Measurements from ENCODE around the gene PXDN. TPM values are rescaled to one million over a fixed set of nuclear protein-coding genes. Genes with fewer than 3 reads are reported as not detected.

The PXDN gene
- total RNA-seq, 4 donors from 2014 or later: 101 to 169 (median 134) TPM

DNA sequence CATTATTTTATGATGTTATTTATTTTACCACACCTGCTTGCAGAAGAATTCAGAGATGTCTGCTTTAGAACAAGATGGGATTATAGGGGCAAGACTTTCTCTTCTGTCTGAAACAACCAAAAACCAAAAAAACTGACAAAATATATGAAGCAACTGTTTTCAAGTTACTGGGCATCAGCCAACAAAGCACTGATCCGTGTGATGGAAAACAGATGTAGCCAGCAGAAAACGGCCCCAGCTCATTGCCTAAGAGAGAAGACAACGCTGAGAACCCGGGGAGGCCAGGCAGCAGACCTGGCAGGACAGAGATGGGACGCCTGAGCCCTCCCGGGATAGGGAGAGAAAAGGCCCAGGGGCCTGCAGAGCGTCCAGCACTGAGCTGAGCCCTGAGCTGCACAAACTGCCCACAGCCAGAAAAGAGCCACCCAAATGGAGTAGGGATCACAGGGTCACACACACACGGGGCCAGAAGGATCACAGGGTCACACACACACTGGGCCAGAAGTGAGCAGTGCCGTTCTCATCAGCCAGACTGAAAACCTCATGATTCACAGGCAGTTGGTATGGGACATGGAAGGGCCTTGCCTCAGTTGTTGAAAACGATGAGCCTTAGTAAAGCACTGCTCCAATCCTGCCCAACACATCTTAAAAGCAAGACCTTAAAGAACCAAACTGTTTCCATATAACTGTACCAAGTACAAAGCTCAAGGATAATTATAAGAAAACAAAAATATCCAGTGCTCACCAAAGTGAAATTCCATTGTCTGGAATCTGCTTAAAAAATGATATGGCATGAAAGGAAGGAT is 12.1 kb downstream of the PXDN start:
- TF ChIP-seq, protein P1, sequence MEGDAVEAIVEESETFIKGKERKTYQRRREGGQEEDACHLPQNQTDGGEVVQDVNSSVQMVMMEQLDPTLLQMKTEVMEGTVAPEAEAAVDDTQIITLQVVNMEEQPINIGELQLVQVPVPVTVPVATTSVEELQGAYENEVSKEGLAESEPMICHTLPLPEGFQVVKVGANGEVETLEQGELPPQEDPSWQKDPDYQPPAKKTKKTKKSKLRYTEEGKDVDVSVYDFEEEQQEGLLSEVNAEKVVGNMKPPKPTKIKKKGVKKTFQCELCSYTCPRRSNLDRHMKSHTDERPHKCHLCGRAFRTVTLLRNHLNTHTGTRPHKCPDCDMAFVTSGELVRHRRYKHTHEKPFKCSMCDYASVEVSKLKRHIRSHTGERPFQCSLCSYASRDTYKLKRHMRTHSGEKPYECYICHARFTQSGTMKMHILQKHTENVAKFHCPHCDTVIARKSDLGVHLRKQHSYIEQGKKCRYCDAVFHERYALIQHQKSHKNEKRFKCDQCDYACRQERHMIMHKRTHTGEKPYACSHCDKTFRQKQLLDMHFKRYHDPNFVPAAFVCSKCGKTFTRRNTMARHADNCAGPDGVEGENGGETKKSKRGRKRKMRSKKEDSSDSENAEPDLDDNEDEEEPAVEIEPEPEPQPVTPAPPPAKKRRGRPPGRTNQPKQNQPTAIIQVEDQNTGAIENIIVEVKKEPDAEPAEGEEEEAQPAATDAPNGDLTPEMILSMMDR (IDR thresholded peaks at IDR 0.05; ENCODE audit: low read depth): no peak

DNA sequence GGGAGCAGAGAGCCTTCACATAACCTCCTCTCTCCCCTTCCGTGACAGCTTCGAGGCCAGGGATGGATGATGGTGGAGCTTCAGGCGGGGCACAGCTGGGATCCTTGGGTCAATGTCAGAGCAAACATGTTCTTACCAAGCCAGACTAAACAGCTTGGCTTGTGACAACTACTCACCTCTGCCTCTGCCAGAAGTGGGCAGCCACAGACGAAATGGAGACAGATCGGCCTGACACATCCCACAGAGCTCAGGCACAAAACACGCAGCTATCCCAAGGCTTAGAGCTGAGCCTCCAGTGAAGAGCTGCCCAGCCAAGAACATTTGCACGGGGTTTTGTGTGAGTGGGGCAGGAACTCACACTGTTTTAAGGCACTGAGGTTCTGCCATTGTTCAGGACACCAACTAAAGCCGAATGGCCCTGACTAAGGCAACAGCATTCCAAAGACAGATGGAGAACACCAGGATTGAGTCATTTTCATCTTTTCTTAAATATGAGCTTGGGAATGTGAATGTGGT is 12.8 kb downstream of the PXDN start:
- TF ChIP-seq, protein P1 (IDR thresholded peaks at IDR 0.05; ENCODE audit: low read depth): no peak

DNA sequence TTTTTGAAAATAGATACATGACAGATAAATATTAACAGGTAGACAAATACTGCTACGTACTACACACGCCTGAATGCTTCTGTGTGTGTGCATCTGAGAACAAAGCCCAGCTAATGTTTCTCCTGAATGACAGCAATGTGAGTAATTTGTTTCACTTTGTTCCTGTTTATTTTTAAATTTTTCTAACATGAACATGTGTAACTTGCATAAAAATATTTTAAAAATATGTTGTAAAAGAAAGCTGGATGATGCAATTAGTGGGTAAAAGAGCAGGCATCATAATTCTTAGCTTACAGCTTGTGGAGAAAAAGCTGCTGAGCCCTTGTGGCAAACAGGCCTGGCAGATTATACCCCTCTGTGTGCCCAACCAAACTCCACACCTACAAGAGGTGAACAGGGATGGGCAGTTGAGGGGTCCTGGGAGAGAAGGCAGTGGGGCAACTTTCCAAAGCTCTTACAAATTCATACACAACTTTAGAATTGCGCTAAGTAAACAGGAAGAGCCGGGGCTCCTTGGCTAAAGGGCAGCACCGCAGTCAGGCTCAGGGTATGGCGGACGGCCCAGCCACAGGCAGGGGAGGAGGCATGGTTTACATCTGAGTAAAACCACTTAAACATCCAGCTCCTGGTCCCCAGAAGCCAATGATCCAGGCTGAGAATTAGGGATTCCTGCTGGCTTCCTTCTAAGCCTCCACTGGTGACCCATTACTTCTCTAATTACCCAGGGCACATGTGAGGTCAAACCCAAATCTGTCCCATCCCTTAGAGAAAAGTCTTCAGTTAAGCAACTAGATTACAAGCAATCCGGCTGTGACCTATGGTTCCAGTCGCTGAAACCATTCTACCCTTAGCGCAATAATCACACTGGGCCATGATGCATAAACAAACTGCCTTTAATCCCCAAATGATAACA is 14.0 kb downstream of the PXDN start:
- TF ChIP-seq, protein P1 (IDR thresholded peaks at IDR 0.05; ENCODE audit: low read depth): no peak

DNA sequence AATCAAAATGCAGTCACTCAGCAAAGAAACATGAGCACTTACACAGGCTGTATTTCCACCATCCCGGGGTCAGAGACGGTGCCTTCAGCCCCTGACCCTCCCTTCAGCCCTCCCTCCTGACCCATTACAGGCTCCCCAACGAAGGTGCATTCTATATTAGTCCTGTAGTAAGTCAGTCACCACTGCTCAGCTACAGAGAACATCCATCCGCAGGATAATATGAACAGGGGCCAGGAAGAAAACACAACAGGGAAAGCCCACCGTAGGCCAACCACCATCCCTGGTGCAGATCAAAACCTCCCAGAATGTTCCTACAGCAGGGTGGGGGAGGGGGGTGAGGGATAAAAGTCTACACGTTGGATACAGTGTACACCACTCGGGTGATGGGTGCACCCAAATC is 15.1 kb downstream of the PXDN start:
- TF ChIP-seq, protein P1 (IDR thresholded peaks at IDR 0.05; ENCODE audit: low read depth): no peak

DNA sequence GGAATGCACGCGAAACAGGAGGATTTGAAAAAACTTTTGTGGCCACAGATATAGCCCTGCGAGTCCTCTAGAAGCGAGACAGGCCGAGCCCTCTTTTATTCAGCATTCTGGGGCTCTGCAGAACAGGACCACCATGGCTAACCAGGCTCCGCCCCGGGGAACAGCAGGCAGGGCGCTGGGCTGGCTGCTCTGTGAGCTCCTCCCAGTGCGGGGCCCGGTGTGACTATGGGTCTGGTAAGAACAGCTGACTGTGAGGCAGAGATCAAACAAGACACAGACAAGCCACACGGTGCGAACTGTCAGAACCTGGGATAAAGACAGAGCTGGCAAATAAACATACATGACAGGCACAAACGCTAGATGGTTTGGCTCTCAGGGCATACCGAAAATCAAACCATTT is 15.5 kb downstream of the PXDN start:
- TF ChIP-seq, protein P1 (IDR thresholded peaks at IDR 0.05; ENCODE audit: low read depth): no peak

DNA sequence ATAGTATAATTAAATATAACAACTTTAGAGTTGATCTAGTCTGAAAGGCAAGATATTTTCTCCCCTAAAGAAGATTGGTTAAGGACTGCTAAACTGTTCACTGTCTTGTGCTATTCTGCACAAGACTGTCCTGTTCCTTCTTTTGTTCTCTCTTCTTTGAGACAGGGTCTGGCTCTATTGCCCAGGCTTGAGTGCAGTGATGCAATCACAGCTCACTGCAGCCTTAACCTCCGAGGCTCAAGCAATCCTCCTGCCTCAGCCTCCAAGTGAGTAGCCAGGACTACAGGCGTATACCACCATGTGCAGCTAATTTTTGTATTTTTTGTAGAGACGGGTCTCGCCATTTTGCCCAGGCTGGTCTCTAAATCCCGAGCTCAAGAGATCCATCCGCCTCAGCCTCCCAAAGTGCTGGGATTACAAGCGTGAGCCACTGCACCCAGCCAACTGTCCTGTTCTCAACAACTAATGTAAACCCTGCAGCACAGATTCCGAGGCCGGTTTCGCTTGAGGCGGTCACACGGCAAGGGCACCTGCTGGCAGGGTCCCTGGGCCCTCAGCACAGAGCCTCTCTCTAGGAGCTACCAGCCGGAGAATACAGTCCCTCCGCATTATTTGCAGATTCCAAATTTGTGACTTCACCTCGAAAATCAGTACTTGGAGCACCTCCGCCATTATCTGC is 16.4 kb downstream of the PXDN start:
- TF ChIP-seq, protein P1 (IDR thresholded peaks at IDR 0.05; ENCODE audit: low read depth): no peak
